A673 (cell line): ENCODE measurements around the gene CYP1A2. TPM values are rescaled to one million over a fixed set of nuclear protein-coding genes. Genes with fewer than 3 reads are reported as not detected.

ENCODE experiments used
- BruUV-seq: library from RNA; stranded (reverse); fragments of 400-500 nt; replicated peaks from 2 replicates; lab custom pipeline; 2021; lab: Mats Ljungman, UMichigan
- CTCF ChIA-PET: fragments of 300-600 bp; sonication (Branson Sonifier 250); formaldehyde crosslinking; loops from one replicate; lab custom pipeline; 2022; ENCODE audit warnings: antibody characterized with exemption; lab: Charles Lee
- POLR2A ChIA-PET: fragments of 300-600 bp; sonication (Branson Sonifier 250); formaldehyde crosslinking; loops from one replicate; lab custom pipeline; 2022; ENCODE audit warnings: antibody characterized with exemption; ENCODE audit not compliant: low non-redundant PET; lab: Charles Lee
- DNase-seq: peaks from one replicate; pipeline ENCODE4 v3.0.0-alpha.2; 2015; ENCODE audit warnings: low spot score
- H3K27ac ChIP-seq: fragments of 200-600 bp; sonication (generic); 2 replicates; pipeline ENCODE4 v1.5.1; 2016; ENCODE audit warnings: mixed run types, low read depth, mild to moderate bottlenecking, mixed read lengths, antibody characterized with exemption, low read length; ENCODE audit not compliant: poor library complexity, severe bottlenecking
- H3K27me3 ChIP-seq: fragments of 200-600 bp; sonication (generic); replicated peaks from 2 replicates; pipeline ENCODE4 v1.6.1; 2017; ENCODE audit warnings: mixed run types, low read depth, mild to moderate bottlenecking, mixed read lengths, antibody characterized with exemption, low read length; ENCODE audit not compliant: insufficient read depth, poor library complexity
- H3K36me3 ChIP-seq: fragments of 200-600 bp; sonication (generic); 2 replicates; pipeline ENCODE4 v1.6.1; 2016; ENCODE audit warnings: mixed run types, mild to moderate bottlenecking, mixed read lengths, antibody characterized with exemption, low read length; ENCODE audit not compliant: insufficient read depth, poor library complexity, severe bottlenecking
- H3K4me1 ChIP-seq: fragments of 200-600 bp; sonication (generic); 2 replicates; pipeline ENCODE4 v1.6.1; 2017; ENCODE audit warnings: mixed run types, mild to moderate bottlenecking, mixed read lengths, antibody characterized with exemption, low read length; ENCODE audit not compliant: insufficient read depth, poor library complexity, severe bottlenecking
- H3K4me3 ChIP-seq: fragments of 200-600 bp; sonication (generic); 2 replicates; pipeline ENCODE4 v1.5.1; 2016; ENCODE audit warnings: low read depth, mixed run types, mild to moderate bottlenecking, mixed read lengths, low read length; ENCODE audit not compliant: poor library complexity, severe bottlenecking
- H3K9me3 ChIP-seq: fragments of 200-600 bp; sonication (generic); 2 replicates; pipeline ENCODE4 v1.6.1; 2016; ENCODE audit warnings: mixed run types, low read depth, mild to moderate bottlenecking, mixed read lengths, antibody characterized with exemption, low read length; ENCODE audit not compliant: poor library complexity, severe bottlenecking
- CTCF ChIP-seq: fragments of 300-800, 200-600 bp; sonication (generic); conservative IDR thresholded peaks from 2 replicates; pipeline ENCODE4 v1.5.1; 2017; ENCODE audit warnings: low read depth, mild to moderate bottlenecking, antibody characterized with exemption, low read length, moderate library complexity, mixed read lengths
- EZH2 ChIP-seq: fragments of 200-600 bp; sonication (generic); IDR thresholded peaks from 2 replicates; pipeline ENCODE4 v1.6.1; 2017; ENCODE audit warnings: borderline replicate concordance, low read depth, mild to moderate bottlenecking, mixed read lengths, antibody characterized with exemption, low read length; ENCODE audit not compliant: poor library complexity, severe bottlenecking
- intact Hi-C: fragments of 100-400 bp; cut with micrococcal nuclease; formaldehyde crosslinking; loops from one replicate; pipeline ENCODE4 v1.10.0; 2022; ENCODE audit not compliant: unreplicated experiment
- microRNA-seq: library from miRNA; unstranded; fragments of <30 nt; microRNA quantifications from one replicate; pipeline ENCODE4 v1.2.0, GENCODE V29; 2021
- total RNA-seq: library from RNA; stranded (reverse); gene quantifications from 2 replicates; pipeline ENCODE4 v1.2.3, GENCODE V29; 2021

Gene CYP1A2
- total RNA-seq, 1 experiment from 2014 or later, result not detected

DNA sequence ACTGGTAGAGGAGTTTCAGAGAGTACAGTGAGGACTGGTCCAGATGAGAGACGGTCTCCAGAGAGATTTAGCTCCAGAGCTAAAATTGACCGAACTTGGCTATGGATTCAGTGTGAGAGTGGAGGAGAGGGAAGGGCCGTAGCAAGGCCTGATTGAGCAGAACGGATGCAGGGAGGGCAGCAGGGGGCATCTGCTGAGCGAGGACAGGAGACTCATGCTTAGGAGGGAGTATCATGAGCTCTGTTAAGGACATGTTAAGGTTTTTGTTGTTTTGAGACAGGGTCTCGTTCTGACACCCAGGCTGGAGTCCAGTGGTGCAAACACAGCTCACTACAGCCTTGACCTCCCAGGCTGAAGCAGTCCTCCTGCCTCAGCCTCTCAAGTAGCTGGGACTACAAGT, 56.3 kb downstream of the CYP1A2 start:
- POLR2A ChIA-PET, result no interaction called here
- no peaks in the 10 kb centered on the region for H3K9me3 ChIP-seq
- CTCF ChIA-PET, result no interaction called here

More for the DNA sequence above, 56.3 kb downstream of the CYP1A2 start:
- Histone ChIP-seq H3K36me3 (peaks cover 34% of the 10 kb centered on the region), H3K4me3 (no peak overlapping the region), H3K27ac (no peak overlapping the region), H3K4me1 (no peaks in the 10 kb centered on the region), H3K27me3 (no peaks in the 10 kb centered on the region)
- no peak for DNase-seq
- no peak for TF ChIP-seq CTCF
- TF ChIP-seq EZH2, result no peak
- BruUV-seq, result no TSS peak
- intact Hi-C loops, result no loop called here

Small RNA genes within 50 kb of the gene (microRNA-seq; reads per million reads assigned to microRNA genes)
- not detected for gene MIR4513

Other genes starting within 250 kb of the CYP1A2 start
- gene ARID3B, start 207.6 kb upstream of the CYP1A2 start, total RNA-seq, result 17.3 and 18.3 TPM in 2 replicates
- 66.8 and 75.5 TPM in 2 replicates for gene CLK3, start 133.0 kb upstream of the CYP1A2 start, total RNA-seq
- 62.6 and 65.2 TPM in 2 replicates for gene EDC3, start 52.8 kb upstream of the CYP1A2 start, total RNA-seq
- gene CYP1A1, start 23.3 kb upstream of the CYP1A2 start, total RNA-seq, result 0.33 and 0.62 TPM in 2 replicates
- 90.8 and 103 TPM in 2 replicates for gene CSK, start 33.2 kb downstream of the CYP1A2 start, total RNA-seq
- gene LMAN1L, start 64.0 kb downstream of the CYP1A2 start, total RNA-seq, result 0.80 TPM in 1 of 2 replicates, not detected in the other
- gene CPLX3, start 77.8 kb downstream of the CYP1A2 start, total RNA-seq, result 0.17 and 0.28 TPM in 2 replicates
- 53.3 and 58.3 TPM in 2 replicates for gene ULK3, start 94.3 kb downstream of the CYP1A2 start, total RNA-seq
- 77.9 and 94.4 TPM in 2 replicates for gene SCAMP2, start 124.5 kb downstream of the CYP1A2 start, total RNA-seq
- 48.2 and 62.8 TPM in 2 replicates for gene MPI, start 141.2 kb downstream of the CYP1A2 start, total RNA-seq
- gene FAM219B, start 158.0 kb downstream of the CYP1A2 start, total RNA-seq, result 86.6 and 93.2 TPM in 2 replicates
- gene COX5A, start 189.2 kb downstream of the CYP1A2 start, total RNA-seq, result 354 and 357 TPM in 2 replicates
- 20.6 and 22.5 TPM in 2 replicates for gene RPP25, start 207.9 kb downstream of the CYP1A2 start, total RNA-seq
- 3.8 and 5.8 TPM in 2 replicates for gene SCAMP5, start 246.7 kb downstream of the CYP1A2 start, total RNA-seq